Measurements from ENCODE around the gene VSNL1. TPM values are rescaled to one million over a fixed set of nuclear protein-coding genes. Genes with fewer than 3 reads are reported as not detected.

VSNL1 gene
- total and polyA plus RNA-seq, 2 experiments from 2014 or later, result 102 to 112 TPM

GRCh38 chr2:17634997-17635396 lies 94.5 kb downstream of the VSNL1 start:
- no peak overlapping the region for H3K27ac Mint-ChIP-seq
- Histone ChIP-seq H3K27ac (ENCODE audit: low read depth) (no peak overlapping the region), H3K36me3 (ENCODE audit: insufficient read depth) (no peaks in the 10 kb centered on the region), H2AFZ (no peak overlapping the region), H3K27me3 (ENCODE audit: insufficient read depth) (no peaks in the 10 kb centered on the region), H3F3A (replicated peaks; ENCODE audit: low read depth) (no peaks in the 10 kb centered on the region), H3K4me1 (ENCODE audit: insufficient read depth) (no peaks in the 10 kb centered on the region; the same call in 1 of the 2 replicates), H3K4me2 (no peak overlapping the region), H3K9me2 (ENCODE audit: insufficient read depth) (no peaks in the 10 kb centered on the region), H3K4me3 (no peak overlapping the region), H3K79me2 (replicated peaks; ENCODE audit: insufficient read depth) (0 out of 2 replicates have a peak, but pooled peaks cover 3% of the 10 kb centered on the region), H4K20me1 (replicated peaks; ENCODE audit: insufficient read depth) (peaks cover 8% of the 10 kb centered on the region)
- peaks cover 19% of the 10 kb centered on the region for H3K9me3 Mint-ChIP-seq
- DNase-seq (ENCODE audit: low spot score) (no peak), ATAC-seq (no peak)
- no peak overlapping the region for H3K4me3 Mint-ChIP-seq
- peaks cover 39% of the 10 kb centered on the region for H3K36me3 Mint-ChIP-seq (ENCODE audit: low read depth)
- no peak for TF ChIP-seq STAT1 (IDR thresholded peaks at IDR 0.05; ENCODE audit: unreplicated experiment)
- H3K27me3 Mint-ChIP-seq (ENCODE audit: insufficient read depth, low read depth, poor library complexity), result peaks cover 13% of the 10 kb centered on the region
- H3K4me1 Mint-ChIP-seq, result peaks cover 25% of the 10 kb centered on the region

GRCh38 chr2:17636257-17636656 lies 95.8 kb downstream of the VSNL1 start:
- Histone ChIP-seq H3K4me1 (ENCODE audit: insufficient read depth) (no peaks in the 10 kb centered on the region; the same call in 1 of the 2 replicates), H4K20me1 (replicated peaks; ENCODE audit: insufficient read depth) (peaks cover 8% of the 10 kb centered on the region), H3K36me3 (ENCODE audit: insufficient read depth) (no peaks in the 10 kb centered on the region), H3F3A (replicated peaks; ENCODE audit: low read depth) (no peaks in the 10 kb centered on the region), H2AFZ (no peak overlapping the region), H3K27me3 (ENCODE audit: insufficient read depth) (no peaks in the 10 kb centered on the region), H3K4me2 (no peak overlapping the region), H3K9me2 (ENCODE audit: insufficient read depth) (no peaks in the 10 kb centered on the region), H3K27ac (ENCODE audit: low read depth) (no peak overlapping the region), H3K79me2 (replicated peaks; ENCODE audit: insufficient read depth) (0 out of 2 replicates have a peak, but pooled peaks cover 3% of the 10 kb centered on the region), H3K4me3 (no peak overlapping the region)
- peaks cover 28% of the 10 kb centered on the region for H3K36me3 Mint-ChIP-seq (ENCODE audit: low read depth)
- peaks cover 10% of the 10 kb centered on the region; the same call in 1 of the 3 replicates for H3K9me3 Mint-ChIP-seq
- peaks cover 13% of the 10 kb centered on the region for H3K27me3 Mint-ChIP-seq (ENCODE audit: insufficient read depth, low read depth, poor library complexity)
- peaks cover 27% of the 10 kb centered on the region for H3K4me1 Mint-ChIP-seq
- no peak overlapping the region for H3K27ac Mint-ChIP-seq
- no peak for TF ChIP-seq STAT1 (IDR thresholded peaks at IDR 0.05; ENCODE audit: unreplicated experiment)
- TF ChIP-seq ZNF114 (CRISPR knock-in tag; IDR thresholded peaks at IDR 0.05), result no peak
- TF ChIP-seq CREB1 (CRISPR knock-in tag; IDR thresholded peaks at IDR 0.05; ENCODE audit: low read depth), result no peak
- no peak for TF ChIP-seq EZH2 (IDR thresholded peaks at IDR 0.05; ENCODE audit: low read depth, unreplicated experiment)
- no peak for TF ChIP-seq CTCF (conservative IDR thresholded peaks at IDR 0.05; ENCODE audit: low read depth in 2 of 2)
- no peak for TF ChIP-seq ZNF331 (CRISPR knock-in tag; IDR thresholded peaks at IDR 0.05; ENCODE audit: low read depth)
- no peak for TF ChIP-seq ZNF462 (CRISPR knock-in tag; IDR thresholded peaks at IDR 0.05)
- TF ChIP-seq POLR2AphosphoS5 (IDR thresholded peaks at IDR 0.05; ENCODE audit: low read depth), result no peak
- ATAC-seq (no peak), DNase-seq (ENCODE audit: low spot score) (no peak)
- no peak overlapping the region for H3K4me3 Mint-ChIP-seq

Measured in GM23338 (cell line).